NCI-H146 (cell line): Measurements from ENCODE around the gene OR51E1.

Source experiments
- DNase-seq: peaks from one replicate; lab custom pipeline; 2025; lab: John Stamatoyannopoulos, UW

The OR51E1 gene, protein sequence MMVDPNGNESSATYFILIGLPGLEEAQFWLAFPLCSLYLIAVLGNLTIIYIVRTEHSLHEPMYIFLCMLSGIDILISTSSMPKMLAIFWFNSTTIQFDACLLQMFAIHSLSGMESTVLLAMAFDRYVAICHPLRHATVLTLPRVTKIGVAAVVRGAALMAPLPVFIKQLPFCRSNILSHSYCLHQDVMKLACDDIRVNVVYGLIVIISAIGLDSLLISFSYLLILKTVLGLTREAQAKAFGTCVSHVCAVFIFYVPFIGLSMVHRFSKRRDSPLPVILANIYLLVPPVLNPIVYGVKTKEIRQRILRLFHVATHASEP

DNA sequence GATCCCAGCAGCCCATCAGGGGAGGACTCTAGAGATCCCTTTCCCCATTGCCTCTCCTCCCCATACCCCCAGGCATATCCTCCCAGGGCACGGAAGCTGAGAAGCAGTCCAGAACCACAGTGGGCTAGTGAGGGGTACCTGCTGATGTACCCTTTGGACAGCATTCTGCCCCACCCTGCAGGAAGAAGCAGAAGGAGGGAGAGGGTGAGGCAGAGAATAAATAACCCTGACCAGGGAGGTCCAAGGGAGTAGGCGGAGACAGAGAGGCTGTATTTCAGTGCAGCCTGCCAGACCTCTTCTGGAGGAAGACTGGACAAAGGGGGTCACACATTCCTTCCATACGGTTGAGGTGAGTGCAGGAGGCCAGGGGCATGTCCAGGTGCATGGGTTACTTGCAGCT, at the start of gene OR51E1:
OR51E1 (plus strand) TSS at position 301 of the 400 bp plus-strand sequence. CDS start 8,545 bp downstream, outside the sequence.
- DNase-seq = no peak

DNA sequence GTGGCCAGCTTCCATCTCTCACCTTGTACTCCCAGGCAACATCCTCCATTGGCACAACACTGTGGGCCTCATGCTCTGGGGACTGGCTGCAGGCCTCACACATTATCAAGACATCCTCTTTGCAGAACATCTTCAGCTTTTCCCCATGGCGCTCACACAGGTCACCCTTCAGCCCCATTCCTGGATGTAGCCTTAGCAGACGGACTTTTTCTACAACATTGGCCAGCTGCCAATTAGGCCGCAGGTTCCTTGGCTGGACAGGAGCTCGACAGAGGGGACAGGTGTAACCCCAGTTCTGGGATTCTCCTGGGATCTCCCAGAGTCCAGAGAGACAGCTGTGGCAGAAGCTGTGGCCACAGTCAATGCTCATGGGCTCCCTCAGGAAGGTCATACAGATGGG, 38.7 kb upstream of the OR51E1 start:
- no peak for DNase-seq

DNA sequence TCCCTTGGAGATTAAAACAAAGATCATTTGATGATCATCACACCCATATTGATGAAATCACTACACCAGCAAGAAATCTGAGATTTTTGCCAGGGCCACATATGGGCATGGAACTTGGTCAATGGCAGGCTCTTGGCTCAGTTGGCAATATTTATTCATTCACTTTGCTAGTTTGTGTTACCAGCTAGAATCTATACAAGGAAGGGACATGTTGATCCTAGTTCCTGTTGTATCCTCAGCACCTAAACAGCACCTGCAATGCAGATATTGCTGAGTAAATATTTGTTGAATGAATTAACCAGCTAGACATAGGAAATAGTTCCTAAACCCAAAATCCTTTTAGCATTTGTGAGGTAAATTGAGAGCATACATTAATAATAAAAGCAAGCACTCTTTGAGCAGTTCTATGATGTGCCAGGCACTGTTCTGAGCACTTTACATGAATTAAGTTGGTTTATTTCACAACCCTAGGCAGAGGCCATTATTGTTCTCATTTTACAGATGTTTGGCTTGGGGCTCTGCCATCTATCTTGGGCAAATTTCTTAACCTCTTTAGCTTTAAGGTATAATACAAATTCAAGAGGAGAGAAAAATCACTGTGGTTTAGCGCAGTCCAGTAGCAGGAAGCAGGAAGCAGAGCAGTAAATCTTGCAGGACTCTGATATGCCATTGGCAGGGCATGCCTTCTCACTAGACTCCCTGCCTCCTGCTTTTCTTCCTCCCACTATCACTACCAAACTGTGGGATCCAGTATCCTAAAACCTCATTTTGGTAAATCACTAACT, 37.4 kb upstream of the OR51E1 start:
- peak; percentile 20 for DNase-seq

DNA sequence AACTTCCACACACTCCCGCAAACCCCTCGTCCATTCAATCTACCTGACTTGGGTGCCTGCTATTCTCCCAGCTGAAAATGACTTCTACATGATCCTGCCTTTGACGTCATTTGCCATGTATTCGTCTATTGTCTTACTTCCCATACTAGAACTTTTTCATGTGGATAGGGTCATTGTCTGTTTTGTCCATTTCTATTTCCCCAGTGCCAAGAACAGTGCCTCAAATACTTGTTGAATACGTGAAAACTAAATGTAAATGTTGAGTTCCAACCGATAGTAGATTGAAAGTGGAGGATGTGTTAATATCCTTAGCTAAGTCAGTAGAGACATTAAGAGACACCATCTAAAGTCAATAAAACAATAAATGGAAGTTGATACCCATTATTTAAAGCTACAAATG, 36.7 kb upstream of the OR51E1 start:
- peak; percentile 20 for DNase-seq

DNA sequence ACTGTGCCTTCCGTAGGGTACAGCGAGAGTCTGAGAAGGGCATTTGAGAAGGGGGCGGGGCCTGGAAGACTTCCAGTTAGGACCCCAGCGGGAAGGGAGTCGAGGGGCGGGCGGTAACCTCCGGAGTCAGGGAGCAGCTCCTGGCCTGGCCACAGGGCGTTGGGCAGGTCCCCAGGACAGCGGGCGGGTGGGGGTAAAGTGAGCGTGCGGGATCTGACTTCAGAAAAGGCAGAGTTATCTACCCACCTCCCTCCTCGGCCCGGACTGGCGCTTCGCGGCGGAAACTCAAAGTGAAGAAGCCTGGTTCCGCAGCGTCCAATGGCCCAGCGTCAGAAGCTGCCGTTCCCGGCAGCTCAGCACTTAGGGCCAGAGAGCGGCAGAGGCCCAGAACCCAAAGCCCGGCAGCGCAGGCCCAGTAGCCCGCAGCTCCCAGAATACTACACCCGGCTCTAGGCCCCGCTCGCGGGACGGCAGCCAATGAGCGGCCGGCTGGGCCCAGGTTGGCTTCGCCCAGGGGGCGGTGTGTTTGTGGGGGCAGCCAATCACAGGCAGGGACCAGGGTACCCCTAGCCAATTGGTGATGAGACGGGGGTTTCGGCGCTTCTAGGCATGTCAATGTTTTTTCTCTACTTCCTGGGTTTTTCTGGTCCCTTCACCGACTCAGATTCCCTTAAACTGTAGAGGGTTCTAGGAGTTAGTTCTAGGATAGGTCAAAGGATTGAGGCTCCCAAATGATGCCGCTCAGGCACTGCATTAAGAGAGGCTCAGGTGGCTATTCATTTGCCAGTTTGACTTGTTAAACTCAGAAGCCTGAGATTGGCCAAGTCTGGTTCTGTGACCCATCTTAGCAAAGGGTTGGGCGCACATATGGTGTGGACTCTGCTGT, 35.8 kb upstream of the OR51E1 start, which contains the start of gene TRIM68:
TRIM68 (minus strand) TSS at position 451 of the 886 bp plus-strand sequence. CDS start 2,727 bp downstream, outside the sequence.
- DNase-seq = peak; percentile 95

DNA sequence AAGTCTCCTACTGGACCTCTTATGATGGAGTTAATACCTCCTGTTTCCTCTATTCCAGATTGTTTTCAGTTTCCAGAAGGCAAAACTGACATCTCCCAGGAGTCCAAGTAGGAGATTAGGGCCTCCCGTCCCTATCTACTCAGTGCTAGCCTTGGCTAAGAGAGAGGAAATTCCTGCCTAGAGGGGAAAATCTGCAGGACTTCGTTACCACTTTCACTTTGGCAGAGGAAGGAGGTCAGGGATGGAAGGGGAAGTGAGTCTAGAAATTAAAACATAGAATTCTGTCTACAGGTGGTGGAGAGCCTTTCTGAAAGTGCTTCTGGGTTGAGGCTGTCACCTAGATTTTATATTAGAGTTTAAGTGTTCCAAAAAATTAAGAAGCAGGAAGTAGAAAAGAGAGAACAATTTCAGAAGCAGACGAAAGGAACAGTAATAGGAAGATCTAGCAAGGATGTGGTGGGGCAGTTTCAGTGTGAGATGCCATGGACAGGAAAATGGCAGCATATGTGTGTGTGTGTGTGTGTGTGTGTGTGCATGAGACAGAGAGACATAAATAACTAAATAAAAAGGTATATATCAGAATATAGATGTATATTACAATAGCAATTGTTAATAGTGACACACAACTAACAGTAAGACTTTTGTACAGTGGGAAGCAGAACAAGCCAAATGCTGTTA, 33.4 kb upstream of the OR51E1 start:
- no peak for DNase-seq

DNA sequence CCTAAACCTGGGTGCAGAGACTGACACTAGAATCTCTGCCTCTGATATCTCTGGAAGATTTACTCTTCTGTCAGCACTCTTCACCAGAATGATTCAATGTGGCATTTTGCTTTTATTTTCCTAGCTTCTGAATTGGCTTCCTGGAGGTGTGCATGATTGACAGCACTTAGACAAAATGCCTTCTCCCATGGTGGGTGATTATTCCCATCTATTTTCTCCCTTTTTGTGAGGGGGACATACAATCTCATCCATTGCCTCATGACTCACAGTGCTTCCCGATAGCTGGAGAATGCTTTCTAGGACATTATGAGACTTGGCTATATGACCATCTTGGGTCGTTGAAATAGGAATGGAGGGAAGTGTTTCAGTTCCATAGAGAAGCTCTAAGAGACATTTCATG, 31.8 kb upstream of the OR51E1 start:
- DNase-seq = no peak

DNA sequence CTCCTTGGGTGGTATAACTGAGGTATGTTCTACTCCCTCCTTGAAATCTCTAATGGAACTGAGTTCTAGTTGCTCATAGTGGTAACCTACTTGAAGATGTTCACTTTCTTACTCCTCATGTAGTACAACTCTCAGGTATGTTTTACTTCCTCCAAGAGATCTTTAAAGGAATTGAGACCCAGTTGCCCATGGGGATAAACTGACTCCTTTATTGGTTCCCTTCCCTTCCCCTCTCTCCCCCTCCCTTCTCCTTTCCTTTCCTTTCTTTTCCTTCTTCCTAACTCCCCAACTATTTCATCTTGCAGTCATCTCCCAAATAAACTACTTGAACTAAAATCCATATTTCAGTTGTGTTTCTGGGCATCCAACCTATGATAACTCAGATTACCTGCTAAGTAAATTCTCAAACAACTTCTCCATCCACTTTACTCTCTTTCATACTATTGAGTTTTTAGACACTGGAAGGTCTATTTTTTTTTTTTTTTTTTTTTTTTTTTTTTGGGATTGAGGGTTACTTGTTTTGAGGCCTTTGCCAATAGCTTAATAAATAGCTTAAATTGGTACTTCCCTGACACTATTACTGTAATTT, 27.8 kb upstream of the OR51E1 start:
- no peak for DNase-seq

DNA sequence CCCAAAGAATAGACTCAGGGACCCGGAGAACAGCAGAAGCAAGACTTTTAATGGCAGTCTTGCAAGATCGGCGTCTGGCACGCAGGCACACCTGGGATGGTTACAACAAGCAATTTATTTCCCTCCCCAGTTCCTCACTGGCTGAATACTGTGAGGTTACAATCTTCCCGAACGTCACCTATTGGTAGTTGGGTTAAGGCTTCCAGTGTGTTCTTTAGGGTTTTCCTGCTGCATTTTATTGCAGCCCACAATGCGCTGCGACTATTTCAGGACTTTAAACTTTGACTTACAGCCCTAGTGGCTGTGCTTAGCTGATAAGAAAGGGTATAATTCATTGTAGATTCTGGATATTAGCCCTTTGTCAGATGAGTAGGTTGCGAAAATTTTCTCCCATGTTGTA, 24.3 kb upstream of the OR51E1 start:
- no peak for DNase-seq

DNA sequence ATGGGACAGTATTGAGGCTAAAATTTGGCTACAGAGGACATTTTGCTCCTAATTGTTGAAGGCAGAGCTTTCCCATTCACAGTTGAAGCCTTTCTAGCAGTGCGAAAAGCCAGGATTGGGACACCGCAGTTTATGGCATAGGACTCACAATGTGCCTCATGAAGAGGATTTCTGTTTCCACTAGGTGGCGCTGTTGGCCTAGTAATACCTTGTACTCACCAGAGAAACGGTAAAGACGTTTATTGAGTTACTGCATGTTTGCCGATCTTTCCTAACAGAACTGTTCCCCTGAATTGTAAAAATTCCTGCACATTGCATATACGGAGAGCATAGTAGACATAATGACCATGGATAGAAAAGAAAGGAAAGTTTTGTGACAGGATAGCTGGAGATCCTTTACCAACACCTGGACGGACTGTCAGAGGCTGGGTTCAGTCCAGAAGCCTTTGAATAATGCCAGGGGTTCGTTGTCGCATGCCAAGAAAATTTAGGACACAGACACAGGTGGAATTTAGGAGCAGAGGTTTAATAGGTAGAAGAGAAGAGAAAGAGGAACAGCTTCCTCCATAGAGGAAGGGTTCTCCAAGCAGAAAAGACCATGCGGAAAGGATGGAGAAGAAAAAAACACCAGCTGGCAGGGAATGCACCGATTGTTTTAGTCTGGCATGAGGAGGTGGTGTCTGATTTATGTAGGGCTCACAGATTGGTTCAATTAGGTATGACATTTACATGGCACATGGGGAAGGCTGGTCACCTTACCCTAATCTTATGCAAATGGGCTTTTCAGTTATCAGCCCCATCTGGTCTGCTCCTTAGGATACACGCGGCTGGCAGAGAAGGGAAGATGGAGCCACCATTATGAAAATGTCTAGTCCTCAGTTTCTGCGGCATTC, 17.3 kb upstream of the OR51E1 start:
- peak; percentile 87 for DNase-seq

DNA sequence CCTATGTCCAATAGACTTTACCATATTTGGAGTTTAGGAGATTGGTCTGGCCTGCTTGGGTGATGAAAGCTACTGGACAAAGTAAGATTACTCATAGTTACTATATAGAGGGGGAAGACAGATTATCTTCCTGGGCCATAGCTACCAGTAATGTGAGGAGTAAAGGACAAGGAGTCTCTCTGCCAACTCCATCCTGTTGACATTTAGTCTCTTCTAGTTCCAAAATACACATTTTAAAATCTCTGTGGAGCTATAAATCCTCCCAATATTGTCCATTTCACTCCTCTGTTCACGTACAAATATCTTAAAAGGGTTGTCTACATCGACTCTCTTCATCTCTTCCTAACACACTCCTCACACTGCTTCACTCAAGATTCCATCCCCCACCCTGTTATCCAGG, 7.6 kb upstream of the OR51E1 start:
- no peak for DNase-seq

DNA sequence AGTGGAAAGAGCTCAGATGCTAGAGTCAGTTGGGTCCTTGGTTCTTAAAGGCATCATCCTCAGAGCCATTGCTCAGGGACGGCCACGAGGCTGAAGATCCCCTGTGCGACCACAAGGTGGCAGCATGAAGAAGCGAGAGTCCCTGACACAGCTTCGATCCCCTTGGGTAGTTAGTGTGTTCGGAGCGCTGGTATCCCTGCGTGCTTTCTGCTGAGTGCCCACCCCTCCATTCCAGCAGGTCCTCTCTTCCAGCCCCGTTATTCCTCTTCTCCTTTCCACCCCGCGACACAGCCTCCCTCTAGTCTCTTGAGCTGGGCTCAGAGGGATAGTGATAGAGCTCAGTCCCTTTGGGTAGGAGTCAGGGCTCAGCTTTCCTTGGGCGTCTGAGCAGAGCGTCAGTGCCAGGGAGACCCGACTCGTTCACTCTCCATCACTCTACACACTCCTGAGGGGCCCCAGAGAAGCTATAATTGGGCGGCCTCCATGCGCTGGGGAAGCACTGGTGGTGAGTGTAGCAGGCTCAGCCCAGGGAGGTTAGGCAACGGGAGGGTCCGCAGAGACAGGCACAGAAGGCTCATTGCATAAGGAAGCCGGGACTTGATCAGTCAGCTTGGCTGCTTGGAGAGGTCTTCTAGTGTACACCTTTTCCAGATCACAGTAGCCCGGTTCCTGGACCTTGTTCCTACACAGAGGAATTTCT, 6.7 kb upstream of the OR51E1 start, which contains the start of gene OR51D1:
OR51D1 (plus strand) TSS at position 516 of the 700 bp plus-strand sequence. CDS start 2,314 bp downstream, outside the sequence.
- peak; percentile 88 for DNase-seq

DNA sequence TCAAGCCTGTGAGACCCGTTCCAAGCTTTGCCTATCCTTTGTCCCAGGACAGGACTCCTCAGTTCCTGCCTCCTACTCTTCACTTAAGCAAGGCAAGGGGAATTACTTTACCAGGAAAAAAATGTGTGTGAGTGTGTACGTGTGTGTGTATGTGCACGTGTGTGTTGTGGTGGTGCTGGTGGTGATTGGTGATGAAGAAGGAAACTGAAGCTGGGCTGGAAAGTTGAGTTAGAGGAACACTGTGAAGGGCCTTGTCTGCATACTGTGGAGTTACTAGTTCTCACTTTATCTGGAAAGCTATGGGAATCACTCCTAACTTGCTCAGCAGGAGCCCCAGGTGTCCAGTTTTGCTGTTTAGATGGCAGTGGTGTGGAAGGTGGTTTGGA, 6.1 kb upstream of the OR51E1 start:
- no peak for DNase-seq

DNA sequence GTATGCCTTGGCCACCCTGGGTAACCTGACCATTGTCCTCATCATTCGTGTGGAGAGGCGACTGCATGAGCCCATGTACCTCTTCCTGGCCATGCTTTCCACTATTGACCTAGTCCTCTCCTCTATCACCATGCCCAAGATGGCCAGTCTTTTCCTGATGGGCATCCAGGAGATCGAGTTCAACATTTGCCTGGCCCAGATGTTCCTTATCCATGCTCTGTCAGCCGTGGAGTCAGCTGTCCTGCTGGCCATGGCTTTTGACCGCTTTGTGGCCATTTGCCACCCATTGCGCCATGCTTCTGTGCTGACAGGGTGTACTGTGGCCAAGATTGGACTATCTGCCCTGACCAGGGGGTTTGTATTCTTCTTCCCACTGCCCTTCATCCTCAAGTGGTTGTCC, 3.9 kb upstream of the OR51E1 start:
- no peak for DNase-seq

DNA sequence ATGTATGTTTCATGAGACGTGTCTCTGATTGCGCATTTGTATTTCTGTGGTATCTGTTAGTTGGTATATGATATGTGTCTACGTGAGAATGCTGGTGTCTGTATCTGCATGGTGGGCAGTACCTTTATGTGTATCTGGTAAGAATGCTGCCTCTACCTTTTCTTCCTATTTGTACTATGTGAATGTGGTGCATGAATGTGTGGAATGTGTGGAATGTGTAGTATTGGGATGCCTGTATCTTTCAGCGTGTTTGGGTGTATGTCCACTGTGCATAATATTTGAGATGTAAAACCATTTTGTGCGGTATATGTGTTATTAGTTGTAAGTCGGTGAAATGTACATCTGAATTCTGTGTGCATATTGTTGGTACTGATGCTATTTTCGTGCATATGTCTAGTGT, 2.3 kb upstream of the OR51E1 start:
- DNase-seq = no peak

DNA sequence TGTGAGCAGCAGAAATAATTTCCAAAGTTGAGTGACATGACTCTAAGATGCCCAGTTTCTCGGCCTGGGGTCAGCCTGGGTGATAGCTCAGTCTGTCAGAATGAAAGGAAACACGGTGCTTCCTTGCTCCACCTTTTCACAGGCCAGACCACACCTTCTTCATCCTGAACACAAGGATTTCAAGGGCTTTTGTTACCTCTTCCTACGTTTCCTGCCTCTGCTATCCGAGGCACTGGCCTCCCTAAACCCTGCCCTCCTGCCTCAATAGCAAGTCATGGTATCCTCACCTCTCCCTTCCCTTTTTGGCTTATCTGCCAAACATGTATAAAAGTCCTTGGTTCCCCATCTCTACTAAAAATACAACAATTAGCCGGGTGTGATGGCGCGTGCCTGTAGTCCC, 1.7 kb upstream of the OR51E1 start:
- no peak for DNase-seq

DNA sequence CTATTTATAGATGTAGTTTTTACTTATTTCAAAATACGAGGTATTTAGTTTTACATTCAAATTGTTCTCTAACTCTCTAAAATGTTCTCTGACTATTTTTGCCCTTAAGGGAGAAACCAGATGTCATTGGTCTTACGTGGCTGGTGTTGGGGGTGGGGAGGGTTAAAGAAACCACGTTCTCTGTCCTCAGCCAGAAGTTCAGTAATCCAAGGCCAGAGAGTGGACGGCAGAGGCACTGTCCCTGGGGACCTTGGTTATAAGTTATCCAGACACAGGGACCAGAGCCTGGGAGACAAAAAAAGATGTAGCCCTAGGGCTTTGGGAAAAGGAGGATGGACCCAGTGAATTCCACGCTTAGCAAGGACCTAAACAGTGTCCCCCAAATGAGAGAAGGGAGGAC, 706 bp upstream of the OR51E1 start:
- no peak for DNase-seq

DNA sequence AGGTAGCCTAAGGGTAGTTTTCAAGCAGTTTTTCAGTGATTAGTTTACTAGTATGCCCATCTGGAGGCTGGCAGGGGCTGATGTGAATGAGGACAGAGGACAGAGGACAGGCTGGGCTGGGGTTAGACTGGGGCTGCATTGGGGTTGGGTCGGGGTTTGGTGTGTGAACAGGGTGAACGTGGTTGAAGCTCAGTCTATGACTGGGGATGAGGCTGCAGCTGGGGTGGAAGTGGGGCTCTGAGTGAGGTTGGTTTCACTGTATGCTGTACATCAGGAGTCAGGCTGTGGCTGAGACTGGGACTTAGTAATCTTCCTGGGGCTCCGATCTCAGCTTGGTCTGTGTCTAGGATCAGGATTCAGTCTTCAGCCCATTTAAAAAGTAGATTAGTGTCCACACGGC, 451 bp downstream of the OR51E1 start:
- no peak for DNase-seq

DNA sequence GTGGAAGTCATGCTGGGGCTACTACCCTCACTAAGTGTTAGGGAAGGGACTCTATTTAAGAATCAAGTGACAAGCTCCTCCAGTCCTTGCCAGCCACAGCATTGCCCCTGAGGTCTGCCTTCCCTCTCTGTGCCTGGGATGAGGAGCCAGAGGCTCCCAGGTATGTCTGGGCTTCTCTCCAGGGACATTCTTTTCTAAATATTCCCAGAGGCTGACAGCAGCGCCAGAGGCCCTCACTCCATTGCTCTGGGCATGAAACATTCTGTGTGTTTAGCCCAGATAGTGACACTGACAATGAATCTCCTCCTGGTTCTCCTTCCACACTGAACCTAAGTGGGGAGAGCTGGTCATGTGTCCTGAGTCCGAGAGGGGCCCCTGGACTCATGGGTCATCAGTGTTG, 2.2 kb downstream of the OR51E1 start:
- no peak for DNase-seq

DNA sequence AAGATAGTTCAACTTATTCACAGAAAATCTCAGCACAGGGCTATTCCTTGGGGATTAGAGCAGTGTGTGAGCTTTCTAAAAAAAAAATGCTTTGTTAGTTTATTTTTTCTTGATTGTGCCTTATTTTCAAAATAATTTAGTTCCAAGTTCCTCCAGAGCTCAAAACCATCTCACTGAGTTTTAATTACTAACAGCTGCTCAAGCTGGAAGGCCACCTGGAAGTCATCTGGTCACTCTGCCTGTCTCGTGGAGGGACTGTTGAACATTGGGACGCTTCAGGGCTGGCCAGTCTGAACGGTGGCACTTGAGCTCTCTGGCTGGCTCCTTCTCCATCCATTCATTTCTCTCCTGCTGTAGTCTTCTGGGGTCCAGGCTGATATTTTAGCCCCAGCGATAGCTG, 4.0 kb downstream of the OR51E1 start:
- peak; percentile 49 for DNase-seq
